Smooth muscle cell of bladder (primary cell): Measurements from ENCODE around the gene RBMS2. TPM values are rescaled to one million over a fixed set of nuclear protein-coding genes. Genes with fewer than 3 reads are reported as not detected.

Source experiments
- total RNA-seq: library from RNA; depleted of rRNA; stranded (reverse); fragments of >200 nt; gene quantifications from 2 replicates; pipeline ENCODE4 v1.2.3, GENCODE V29; 2014

The RBMS2 gene
- total RNA-seq = 10.2 and 10.5 TPM in 2 replicates

DNA sequence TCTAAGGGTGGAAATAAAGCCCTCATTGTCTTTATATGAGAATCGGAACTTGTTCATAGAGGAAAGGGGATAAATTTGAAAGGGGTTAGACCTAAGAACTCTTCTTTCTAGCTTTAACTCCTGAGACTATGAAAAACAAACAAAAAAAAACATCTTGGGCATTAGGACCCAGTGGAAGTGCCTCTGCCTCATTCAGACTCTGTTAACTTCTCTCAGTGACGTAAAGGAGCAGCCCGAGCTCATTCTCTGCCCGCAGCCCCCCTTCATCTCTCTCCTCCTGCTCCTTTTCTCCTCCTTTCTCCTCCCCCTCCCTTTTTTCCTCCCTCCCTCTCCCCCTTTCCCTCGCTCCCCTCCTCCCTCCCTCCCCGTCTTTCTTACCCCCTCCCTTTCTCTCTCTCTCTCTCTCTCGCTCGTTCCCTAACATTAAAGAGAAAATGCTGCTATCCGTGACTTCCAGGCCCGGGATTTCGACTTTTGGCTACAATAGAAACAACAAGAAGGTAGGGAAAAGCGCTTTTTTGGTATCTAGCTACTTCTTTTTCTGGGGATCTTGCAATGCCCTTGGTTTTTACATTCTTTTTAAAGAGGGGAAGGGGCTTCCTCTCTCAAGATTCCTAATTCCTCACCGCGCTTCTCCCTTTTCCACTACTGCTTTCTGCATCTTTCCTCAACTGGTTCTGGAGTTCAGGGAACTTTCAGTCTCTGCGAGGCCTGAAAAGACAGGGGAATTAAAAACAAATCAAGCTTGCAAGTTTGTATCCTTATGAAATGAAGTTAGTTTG, at the start of gene RBMS2:
TSS of gene RBMS2 (plus strand) at position 231 of the 782 bp plus-strand sequence. CDS start at position 435, 204 bp downstream.

DNA sequence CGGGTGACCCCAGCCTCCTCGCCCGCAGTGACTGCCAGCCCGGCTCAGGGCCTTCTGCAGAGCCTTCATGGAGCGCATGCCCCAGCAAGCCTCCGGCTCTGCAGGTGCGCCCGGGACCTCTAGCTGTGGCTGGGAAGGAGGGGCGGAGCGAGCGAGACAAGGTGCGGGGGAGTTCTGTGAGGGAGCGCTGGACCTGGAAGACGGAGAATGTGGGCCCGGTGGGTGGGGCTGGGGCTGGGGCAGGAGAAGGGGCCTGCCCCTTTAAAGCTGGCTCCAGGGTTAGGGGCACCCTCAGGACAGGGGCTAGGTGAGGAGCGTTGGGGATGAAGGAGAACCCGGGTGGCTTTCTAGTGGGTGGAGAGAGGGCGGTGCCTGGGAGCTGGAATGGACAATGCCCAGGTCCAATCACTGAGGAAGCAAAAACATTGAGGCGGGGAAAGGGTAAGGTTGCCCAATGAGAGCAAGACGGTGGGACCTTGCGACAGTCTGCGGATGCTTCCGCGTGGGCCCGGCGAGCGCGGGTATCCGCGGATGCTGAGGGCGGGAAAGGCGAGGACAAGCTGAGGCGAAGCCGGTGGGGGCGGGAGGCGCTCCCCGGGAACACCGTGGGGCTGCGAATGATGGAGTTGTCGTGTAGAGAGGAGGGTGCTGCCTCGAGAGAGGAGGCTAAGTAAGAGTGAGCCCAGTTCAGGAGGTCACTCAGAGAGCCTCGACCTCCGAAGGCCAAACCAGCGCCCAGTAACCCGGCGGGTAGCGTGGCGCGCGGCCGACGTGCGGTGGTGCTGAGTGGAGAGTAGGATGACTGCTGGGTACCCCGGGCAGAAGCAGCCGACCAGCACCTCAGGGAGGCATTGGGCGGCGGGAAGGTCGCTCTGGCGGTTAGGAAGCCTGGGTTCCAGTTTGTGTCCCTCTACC, 33.3 kb upstream of the RBMS2 start, which contains the start of gene GLS2:
TSS of gene GLS2 (minus strand) at position 121 of the 915 bp plus-strand sequence. CDS start at position 78, 43 bp downstream.

GRCh38 chr12:56630180-56630632, 108.6 kb downstream of the RBMS2 start, which contains the start of gene BAZ2A:
TSS of gene BAZ2A (minus strand) at chr12:56630326. CDS start at chr12:56617530, 12,796 bp downstream.

Other genes with a start within 250 kb of the RBMS2 start
- gene CS, start 221.5 kb upstream of the RBMS2 start, total RNA-seq = 52.1 and 61.7 TPM in 2 replicates
- 85.5 and 104 TPM in 2 replicates for gene CNPY2, start 205.8 kb upstream of the RBMS2 start, total RNA-seq
- gene PAN2, start 187.8 kb upstream of the RBMS2 start, total RNA-seq = 17.8 and 24.4 TPM in 2 replicates
- gene IL23A, start 182.9 kb upstream of the RBMS2 start, total RNA-seq = not detected in 2 replicates
- 289 and 326 TPM in 2 replicates for gene STAT2, start 161.7 kb upstream of the RBMS2 start, total RNA-seq
- gene APOF, start 159.0 kb upstream of the RBMS2 start, total RNA-seq = not detected in 2 replicates
- 2.1 and 3.6 TPM in 2 replicates for gene TIMELESS, start 72.4 kb upstream of the RBMS2 start, total RNA-seq
- gene MIP, start 67.2 kb upstream of the RBMS2 start, total RNA-seq = not detected in 2 replicates
- gene SPRYD4, start 53.2 kb upstream of the RBMS2 start, total RNA-seq = 1.00 and 1.2 TPM in 2 replicates
- gene GLS2, start 33.7 kb upstream of the RBMS2 start, total RNA-seq = 0.09 TPM in 1 of 2 replicates, not detected in the other
- gene BAZ2A, start 108.5 kb downstream of the RBMS2 start, total RNA-seq = 12.4 and 16.0 TPM in 2 replicates
- 504 and 507 TPM in 2 replicates for gene ATP5F1B, start 124.2 kb downstream of the RBMS2 start, total RNA-seq
- gene PTGES3, start 166.5 kb downstream of the RBMS2 start, total RNA-seq = 33.1 and 48.4 TPM in 2 replicates
- gene NACA, start 203.5 kb downstream of the RBMS2 start, total RNA-seq = 1,171 and 1,228 TPM in 2 replicates
- gene PRIM1, start 230.5 kb downstream of the RBMS2 start, total RNA-seq = 2.7 and 3.8 TPM in 2 replicates
- 3.6 and 5.0 TPM in 2 replicates for gene HSD17B6, start 241.5 kb downstream of the RBMS2 start, total RNA-seq